Measurements from ENCODE around the gene TRIM47. TPM values are rescaled to one million over a fixed set of nuclear protein-coding genes. Genes with fewer than 3 reads are reported as not detected.

Gene TRIM47
- total and polyA plus RNA-seq, 2 experiments from 2014 or later, result 7.2 to 9.9 TPM

DNA sequence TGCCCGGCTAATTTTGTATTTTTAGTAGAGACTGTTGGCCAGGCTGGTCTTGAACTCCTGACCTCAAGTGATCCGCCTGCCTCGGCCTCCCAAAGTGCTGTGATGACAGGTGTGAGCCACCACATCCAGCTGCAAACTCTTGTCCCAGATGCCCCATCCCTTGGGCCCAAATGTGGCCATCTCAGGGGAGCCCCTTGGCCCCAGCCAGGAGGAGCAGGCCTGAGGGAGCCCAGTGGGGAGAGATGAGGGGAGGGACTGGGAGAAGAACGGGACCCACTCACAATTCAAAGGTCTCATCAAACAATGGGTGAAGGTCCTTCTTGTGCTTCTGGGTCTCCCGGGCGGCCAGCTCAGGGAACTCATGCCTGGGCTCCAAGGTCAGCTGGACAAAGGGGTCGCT, 48.6 kb downstream of the TRIM47 start:
- peaks cover 3% of the 10 kb centered on the region; the same call in 1 of the 3 replicates for H3K36me3 Mint-ChIP-seq (ENCODE audit: low read depth)
- TF ChIP-seq, protein P1, sequence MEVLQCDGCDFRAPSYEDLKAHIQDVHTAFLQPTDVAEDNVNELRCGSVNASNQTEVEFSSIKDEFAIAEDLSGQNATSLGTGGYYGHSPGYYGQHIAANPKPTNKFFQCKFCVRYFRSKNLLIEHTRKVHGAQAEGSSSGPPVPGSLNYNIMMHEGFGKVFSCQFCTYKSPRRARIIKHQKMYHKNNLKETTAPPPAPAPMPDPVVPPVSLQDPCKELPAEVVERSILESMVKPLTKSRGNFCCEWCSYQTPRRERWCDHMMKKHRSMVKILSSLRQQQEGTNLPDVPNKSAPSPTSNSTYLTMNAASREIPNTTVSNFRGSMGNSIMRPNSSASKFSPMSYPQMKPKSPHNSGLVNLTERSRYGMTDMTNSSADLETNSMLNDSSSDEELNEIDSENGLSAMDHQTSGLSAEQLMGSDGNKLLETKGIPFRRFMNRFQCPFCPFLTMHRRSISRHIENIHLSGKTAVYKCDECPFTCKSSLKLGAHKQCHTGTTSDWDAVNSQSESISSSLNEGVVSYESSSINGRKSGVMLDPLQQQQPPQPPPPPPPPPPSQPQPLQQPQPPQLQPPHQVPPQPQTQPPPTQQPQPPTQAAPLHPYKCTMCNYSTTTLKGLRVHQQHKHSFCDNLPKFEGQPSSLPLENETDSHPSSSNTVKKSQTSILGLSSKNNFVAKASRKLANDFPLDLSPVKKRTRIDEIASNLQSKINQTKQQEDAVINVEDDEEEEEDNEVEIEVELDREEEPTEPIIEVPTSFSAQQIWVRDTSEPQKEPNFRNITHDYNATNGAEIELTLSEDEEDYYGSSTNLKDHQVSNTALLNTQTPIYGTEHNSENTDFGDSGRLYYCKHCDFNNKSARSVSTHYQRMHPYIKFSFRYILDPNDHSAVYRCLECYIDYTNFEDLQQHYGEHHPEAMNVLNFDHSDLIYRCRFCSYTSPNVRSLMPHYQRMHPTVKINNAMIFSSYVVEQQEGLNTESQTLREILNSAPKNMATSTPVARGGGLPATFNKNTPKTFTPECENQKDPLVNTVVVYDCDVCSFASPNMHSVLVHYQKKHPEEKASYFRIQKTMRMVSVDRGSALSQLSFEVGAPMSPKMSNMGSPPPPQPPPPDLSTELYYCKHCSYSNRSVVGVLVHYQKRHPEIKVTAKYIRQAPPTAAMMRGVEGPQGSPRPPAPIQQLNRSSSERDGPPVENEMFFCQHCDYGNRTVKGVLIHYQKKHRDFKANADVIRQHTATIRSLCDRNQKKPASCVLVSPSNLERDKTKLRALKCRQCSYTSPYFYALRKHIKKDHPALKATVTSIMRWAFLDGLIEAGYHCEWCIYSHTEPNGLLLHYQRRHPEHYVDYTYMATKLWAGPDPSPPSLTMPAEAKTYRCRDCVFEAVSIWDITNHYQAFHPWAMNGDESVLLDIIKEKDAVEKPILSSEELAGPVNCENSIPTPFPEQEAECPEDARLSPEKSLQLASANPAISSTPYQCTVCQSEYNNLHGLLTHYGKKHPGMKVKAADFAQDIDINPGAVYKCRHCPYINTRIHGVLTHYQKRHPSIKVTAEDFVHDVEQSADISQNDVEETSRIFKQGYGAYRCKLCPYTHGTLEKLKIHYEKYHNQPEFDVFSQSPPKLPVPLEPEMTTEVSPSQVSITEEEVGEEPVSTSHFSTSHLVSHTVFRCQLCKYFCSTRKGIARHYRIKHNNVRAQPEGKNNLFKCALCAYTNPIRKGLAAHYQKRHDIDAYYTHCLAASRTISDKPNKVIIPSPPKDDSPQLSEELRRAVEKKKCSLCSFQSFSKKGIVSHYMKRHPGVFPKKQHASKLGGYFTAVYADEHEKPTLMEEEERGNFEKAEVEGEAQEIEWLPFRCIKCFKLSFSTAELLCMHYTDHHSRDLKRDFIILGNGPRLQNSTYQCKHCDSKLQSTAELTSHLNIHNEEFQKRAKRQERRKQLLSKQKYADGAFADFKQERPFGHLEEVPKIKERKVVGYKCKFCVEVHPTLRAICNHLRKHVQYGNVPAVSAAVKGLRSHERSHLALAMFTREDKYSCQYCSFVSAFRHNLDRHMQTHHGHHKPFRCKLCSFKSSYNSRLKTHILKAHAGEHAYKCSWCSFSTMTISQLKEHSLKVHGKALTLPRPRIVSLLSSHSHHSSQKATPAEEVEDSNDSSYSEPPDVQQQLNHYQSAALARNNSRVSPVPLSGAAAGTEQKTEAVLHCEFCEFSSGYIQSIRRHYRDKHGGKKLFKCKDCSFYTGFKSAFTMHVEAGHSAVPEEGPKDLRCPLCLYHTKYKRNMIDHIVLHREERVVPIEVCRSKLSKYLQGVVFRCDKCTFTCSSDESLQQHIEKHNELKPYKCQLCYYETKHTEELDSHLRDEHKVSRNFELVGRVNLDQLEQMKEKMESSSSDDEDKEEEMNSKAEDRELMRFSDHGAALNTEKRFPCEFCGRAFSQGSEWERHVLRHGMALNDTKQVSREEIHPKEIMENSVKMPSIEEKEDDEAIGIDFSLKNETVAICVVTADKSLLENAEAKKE (CRISPR knock-in tag; IDR thresholded peaks at IDR 0.05), result no peak
- TF ChIP-seq, protein P2, sequence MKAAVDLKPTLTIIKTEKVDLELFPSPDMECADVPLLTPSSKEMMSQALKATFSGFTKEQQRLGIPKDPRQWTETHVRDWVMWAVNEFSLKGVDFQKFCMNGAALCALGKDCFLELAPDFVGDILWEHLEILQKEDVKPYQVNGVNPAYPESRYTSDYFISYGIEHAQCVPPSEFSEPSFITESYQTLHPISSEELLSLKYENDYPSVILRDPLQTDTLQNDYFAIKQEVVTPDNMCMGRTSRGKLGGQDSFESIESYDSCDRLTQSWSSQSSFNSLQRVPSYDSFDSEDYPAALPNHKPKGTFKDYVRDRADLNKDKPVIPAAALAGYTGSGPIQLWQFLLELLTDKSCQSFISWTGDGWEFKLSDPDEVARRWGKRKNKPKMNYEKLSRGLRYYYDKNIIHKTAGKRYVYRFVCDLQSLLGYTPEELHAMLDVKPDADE (IDR thresholded peaks at IDR 0.05), result no peak
- TF ChIP-seq ZNF331 (CRISPR knock-in tag; IDR thresholded peaks at IDR 0.05; ENCODE audit: low read depth) (no peak), EZH2 (IDR thresholded peaks at IDR 0.05; ENCODE audit: low read depth, unreplicated experiment) (no peak), EZH2phosphoT487 (IDR thresholded peaks at IDR 0.05; ENCODE audit: unreplicated experiment) (no peak), JUNB (IDR thresholded peaks at IDR 0.05; ENCODE audit: unreplicated experiment) (no peak), CREB1 (CRISPR knock-in tag; IDR thresholded peaks at IDR 0.05; ENCODE audit: low read depth) (no peak)
- TF ChIP-seq, protein P3, sequence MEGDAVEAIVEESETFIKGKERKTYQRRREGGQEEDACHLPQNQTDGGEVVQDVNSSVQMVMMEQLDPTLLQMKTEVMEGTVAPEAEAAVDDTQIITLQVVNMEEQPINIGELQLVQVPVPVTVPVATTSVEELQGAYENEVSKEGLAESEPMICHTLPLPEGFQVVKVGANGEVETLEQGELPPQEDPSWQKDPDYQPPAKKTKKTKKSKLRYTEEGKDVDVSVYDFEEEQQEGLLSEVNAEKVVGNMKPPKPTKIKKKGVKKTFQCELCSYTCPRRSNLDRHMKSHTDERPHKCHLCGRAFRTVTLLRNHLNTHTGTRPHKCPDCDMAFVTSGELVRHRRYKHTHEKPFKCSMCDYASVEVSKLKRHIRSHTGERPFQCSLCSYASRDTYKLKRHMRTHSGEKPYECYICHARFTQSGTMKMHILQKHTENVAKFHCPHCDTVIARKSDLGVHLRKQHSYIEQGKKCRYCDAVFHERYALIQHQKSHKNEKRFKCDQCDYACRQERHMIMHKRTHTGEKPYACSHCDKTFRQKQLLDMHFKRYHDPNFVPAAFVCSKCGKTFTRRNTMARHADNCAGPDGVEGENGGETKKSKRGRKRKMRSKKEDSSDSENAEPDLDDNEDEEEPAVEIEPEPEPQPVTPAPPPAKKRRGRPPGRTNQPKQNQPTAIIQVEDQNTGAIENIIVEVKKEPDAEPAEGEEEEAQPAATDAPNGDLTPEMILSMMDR (conservative IDR thresholded peaks at IDR 0.05; ENCODE audit: low read depth in 2 of 2), result no peak
- Histone ChIP-seq H3K27me3 (ENCODE audit: insufficient read depth) (no peaks in the 10 kb centered on the region), H4K20me1 (replicated peaks; ENCODE audit: insufficient read depth) (no peaks in the 10 kb centered on the region), H3K4me1 (ENCODE audit: insufficient read depth) (peaks cover 44% of the 10 kb centered on the region), H3F3A (replicated peaks; ENCODE audit: low read depth) (peaks cover 38% of the 10 kb centered on the region), H3K36me3 (ENCODE audit: insufficient read depth) (no peaks in the 10 kb centered on the region), H3K27ac (ENCODE audit: low read depth) (no peak overlapping the region), H3K9me2 (ENCODE audit: insufficient read depth) (no peaks in the 10 kb centered on the region), H2AFZ (no peak overlapping the region), H3K4me2 (no peak overlapping the region), H3K4me3 (no peak overlapping the region), H3K79me2 (replicated peaks; ENCODE audit: insufficient read depth) (no peaks in the 10 kb centered on the region)
- H3K4me1 Mint-ChIP-seq, result peaks cover 39% of the 10 kb centered on the region
- no peak overlapping the region for H3K4me3 Mint-ChIP-seq
- H3K9me3 Mint-ChIP-seq, result 0 out of 3 replicates have a peak, but pooled peaks cover 3% of the 10 kb centered on the region
- peaks cover 10% of the 10 kb centered on the region for H3K27me3 Mint-ChIP-seq (ENCODE audit: insufficient read depth, low read depth, poor library complexity)
- H3K27ac Mint-ChIP-seq, result no peak overlapping the region
- DNase-seq (ENCODE audit: low spot score) (no peak), ATAC-seq (no peak)

Measured in GM23338 (cell line).